AG09319 (cell line): ENCODE measurements around the gene TBL3.

ENCODE experiments used
- DNase-seq: peaks from one replicate; pipeline ENCODE4 v3.0.0-alpha.2; 2010; ENCODE audit warnings: low read depth; ENCODE audit errors: extremely low read depth
- CTCF ChIP-seq: IDR thresholded peaks from 2 replicates; pipeline ENCODE4 v1.5.1; 2011; ENCODE audit warnings: low read depth, mild to moderate bottlenecking, inconsistent platforms, low read length, moderate library complexity

The TBL3 gene

GRCh38 chr16:1940273-1941161, 31.3 kb upstream of the TBL3 start:
- no peak for TF ChIP-seq CTCF
- no peak for DNase-seq

GRCh38 chr16:1941162-1942046, 30.4 kb upstream of the TBL3 start:
- TF ChIP-seq CTCF: no peak
- no peak for DNase-seq

GRCh38 chr16:1942047-1942809, 29.6 kb upstream of the TBL3 start:
- DNase-seq: no peak
- TF ChIP-seq CTCF: no peak

- TF ChIP-seq CTCF: no peak
- DNase-seq: peak; percentile 95
Observed at GRCh38 chr16:1942810-1943726, 28.8 kb upstream of the TBL3 start, which contains the start of gene MSRB1. Gene MSRB1 (minus strand): TSS chr16:1943199. CDS start chr16:1943156, 43 bp downstream.

GRCh38 chr16:1944612-1945199, 27.1 kb upstream of the TBL3 start:
- no peak for TF ChIP-seq CTCF
- DNase-seq: no peak
